HG03066 (cell line): ENCODE results near the gene PSPN.
A peak's percentile ranks its signal among the peaks of the same experiment; 100 is the strongest.
"Not testable (repeated sequence)": the region's sequence is repeated elsewhere in the genome, so short reads cannot be mapped to it uniquely, and the experiment has no call there.

ENCODE experiments used
- ATAC-seq: cut with Tn5 transposase; IDR thresholded peaks from one replicate; pipeline ENCODE4 v1.9.1; 2021; ENCODE audit warnings: low read depth; ENCODE audit not compliant: unreplicated experiment

The PSPN gene

DNA sequence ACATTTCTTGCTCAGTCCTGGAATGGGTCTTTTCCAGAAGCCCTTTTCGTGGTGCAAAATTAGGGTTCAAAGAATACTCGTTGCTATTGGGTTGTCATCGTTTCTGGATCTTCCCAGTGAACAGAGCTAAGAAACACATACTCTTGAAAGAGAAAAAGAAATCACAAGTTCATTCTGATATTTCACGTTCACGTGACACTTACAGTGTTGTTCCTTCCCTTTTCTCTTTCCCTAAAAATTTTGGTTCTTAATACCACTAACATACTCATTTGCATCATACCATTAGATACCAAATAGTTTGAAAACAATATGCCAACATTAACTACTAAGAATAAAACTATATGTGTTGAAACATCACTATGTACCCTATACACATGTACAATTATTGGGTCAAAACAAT, 30.7 kb upstream of the PSPN start:
- no peak for ATAC-seq

DNA sequence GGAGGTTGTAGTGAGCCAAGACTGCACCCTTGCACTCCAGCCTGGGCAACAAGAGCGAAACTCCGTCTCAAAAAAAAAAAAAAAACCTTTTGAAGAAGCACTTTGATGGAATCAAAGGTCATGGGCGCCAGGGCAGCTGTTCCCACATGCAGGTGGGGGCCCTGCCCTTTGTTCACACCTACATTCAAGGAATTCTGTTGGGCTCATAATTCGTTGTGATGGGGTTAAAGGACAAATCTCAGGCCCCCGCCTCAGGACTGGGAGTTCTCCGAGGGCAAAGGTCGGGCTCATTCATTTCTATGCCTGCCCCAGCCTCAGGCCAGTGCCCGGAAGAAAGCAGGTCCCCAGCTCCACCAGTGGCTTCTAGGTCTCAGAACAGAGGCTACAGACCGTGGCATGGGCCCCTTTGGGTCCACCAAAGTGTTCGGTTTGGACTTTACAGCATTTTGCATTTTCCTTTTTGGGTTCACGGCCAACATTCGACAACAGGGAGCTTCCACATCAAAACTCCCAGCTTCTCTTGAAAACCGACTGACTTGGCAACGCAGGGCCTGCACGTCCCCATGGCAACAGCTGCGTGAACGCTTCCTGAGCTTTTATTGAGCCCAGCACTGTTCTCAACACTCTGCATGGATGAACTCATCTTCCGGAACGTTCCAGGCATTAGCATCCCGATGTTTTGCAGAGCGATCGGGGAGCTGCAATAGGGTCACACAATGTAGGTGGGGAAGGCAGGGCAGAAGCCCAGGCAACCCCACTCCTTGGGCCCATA, 27.3 kb upstream of the PSPN start:
- ATAC-seq, result no peak

DNA sequence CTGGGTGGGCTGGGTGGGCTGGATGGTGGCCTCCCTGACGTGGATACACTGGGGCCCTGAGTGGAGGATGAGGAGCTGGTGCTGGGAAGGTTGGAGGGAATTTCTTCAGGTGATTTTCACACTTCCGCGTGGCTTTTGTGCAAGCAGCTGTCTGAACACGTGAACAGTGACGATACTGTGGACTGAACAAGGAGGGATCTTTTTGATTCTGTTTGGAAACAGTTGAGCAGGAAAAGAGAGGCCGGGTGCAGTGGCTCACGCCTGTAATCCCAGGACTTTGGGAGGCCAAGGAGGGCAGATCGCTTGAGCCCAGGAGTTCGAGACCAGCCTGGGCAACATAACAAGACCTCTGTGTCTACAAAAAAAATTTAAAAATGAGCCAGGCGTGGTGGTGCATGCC, 26.3 kb upstream of the PSPN start:
- no peak for ATAC-seq

DNA sequence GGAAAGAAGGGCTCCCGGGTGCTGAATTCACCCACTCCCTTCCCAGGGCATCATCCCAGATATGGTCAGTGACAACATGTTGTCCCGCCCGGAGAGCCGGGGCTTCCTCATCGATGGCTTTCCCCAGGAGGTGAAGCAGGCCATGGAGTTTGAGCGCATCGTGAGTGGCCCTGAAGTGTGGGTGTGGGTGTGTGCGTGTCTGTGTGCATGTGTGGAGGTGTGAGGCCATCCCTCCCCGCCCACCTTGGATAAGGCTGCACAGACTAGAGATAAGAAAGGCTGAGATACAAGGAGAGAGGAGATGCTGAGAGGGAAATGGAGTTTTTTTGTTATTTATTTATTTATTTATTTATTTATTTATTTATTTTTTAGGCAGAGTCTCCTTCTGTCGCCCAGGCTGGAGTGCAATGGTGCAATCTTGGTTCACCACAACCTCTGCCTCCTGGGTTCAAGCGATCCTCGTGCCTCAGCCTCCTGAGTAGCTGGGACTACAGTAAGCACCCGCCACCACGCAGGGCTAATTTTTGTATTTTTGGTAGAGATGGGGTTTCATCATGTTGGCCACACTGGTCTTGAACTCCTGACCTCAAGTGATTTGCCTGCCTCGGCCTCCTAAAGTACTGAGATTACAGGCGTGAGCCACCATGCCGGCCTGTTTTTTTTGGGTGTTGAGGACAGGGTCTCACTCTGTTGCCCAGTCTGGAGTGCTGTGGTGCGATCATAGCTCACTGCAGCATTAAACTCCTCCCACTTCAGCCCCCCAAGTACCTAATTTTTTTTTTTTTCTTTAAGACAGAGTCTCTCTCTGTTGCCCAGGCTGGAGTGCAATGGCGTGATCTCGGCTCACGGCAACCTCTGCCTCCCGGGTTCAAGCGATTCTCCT, 24.6 kb upstream of the PSPN start:
- ATAC-seq, result not testable (repeated sequence)

DNA sequence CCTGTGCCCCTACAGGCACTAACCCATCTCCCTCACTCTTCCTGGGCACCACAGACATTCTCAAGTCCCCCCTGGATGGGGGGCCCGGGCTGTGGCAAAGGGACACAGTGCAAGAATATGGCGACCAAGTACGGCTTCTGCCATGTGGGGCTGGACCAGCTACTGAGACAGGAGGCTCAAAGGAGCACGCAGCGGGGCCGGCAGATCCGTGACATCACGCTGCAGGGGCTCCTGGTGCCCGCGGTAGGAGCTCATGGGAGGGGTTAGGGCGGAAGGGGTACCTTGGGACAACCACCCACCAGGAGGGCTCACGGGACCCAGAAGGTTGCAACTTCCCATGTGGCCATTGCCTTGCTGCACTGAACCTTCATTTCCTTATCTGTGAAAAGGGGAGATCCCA, 20.6 kb upstream of the PSPN start:
- no peak for ATAC-seq

DNA sequence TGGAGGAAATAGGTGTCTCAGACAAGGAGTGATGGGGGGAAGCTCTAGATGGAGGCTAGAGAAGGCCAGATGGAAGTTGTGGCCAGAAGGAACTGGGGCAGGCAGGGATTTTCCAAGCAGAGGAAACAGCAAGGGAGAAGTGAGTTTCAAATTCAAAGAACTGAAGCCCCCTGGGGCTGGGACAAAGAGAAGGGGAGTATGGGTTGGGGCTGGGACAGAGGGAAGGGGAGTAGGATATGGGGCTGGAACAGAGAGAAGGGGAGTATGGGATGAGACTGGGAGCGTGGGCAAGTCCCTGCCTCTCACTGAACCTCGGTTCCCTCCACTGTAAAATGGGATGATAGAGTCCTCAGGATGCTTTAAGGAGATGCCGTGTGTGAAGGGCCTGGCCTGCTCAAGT, 19.1 kb upstream of the PSPN start:
- ATAC-seq, result no peak

DNA sequence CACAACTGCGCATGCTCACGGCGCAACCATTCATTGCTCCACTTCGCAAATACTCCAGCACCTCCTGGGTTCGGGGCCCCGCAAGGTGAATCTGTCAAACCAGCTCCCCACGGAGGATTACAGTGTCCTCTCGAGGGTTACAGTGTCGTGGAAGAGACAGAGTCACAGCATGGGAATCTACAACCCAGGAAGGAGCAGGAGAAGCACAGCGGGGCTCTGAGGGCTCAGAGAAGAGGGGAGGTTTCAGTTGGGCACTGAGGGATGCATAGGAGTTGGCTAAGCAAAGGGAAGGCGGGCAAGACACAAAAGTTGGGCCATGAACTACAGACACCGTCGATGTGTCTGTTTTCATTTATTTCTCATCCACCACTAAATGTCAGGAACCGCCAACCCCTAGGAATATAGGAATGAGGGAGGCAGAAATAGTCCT, 18.3 kb upstream of the PSPN start:
- ATAC-seq, result peak; percentile 22

DNA sequence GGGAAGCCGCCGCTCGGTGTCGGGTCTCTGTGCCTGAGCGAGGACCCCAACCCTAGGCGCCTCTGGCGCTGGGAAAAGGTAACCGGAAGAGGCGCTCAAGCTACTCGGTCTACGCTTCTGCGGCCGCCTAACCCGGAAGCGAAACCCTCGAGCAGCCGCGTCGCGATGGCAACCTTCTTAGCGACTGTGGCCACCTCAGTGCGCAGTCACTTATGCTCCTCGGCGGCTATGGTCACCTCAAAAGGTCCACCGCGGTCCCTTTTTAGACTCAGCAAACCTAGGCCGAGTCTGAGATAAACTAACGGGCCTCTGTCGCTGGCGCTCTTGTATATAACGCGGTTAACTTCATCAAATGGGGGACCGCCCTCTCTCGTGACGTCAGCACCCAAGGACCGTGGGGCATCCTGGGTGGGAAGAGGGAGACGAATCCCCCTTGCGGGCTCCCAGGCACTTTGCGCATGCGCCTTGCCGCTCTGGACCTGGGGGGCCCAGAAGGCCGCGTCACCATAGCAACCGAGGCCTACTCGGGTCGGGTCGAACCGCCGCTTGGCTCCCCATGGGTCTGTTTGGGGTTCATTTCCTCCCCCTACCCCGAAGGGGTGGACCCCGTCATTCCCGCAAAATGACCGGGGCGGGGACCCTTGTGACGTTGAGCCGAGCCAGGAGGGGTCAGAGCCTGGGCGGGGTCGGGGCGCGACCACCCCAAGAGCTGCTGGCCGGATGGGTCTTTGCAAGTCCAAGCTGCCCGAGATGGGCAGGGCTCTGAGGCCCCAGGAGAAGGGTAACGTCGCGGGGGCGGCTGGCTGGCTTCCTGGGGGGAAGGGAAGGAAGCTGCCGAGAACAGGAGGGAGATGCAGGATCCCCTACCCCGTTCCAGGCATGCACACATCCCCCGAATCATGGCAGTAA, 17.6 kb upstream of the PSPN start, which contains the start of gene GTF2F1:
GTF2F1 (minus strand) TSS at position 91 of the 909 bp plus-strand sequence. CDS start 169 bp downstream, outside the sequence.
- peak; percentile 77 for ATAC-seq

DNA sequence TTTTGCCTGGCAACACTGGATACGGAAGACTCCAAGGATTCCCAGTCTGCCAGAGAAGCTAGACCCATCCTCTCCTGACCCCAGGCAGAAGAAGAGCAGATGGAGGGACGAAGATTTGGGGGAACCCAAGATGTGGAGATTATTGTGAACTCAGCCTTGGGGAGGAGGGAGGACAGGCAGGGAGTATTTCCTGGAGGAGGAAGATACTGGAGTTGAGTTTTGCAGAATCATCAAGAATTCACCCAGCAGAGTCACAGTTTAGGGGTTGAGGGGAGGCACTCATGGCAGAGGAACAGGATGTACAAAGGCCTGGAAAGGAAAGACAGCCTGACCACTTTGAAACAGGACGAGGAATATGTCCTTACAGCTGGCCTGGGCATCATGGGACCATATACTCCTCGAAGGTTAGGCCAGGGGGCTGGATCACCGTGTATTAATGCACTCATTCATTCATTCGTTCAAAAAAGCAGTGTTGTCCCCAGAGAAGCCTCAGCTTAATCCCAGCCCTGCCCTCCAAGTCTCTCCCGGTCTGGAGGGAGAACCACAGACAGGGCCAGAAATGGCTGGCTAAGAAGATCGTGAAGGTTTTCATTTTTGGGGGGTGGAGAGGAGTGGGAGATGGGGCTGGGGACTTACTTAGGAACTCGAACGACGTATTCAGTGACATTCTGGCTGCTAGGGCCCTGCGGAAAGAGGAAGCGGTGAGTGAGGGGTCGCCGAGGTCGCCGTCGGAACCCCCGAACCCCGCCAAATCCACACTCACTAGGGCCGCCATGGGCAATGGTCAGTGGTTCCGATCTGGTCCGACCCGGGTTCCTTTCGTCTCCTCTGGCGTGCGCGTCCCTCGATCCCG, 16.7 kb upstream of the PSPN start:
- no peak for ATAC-seq

DNA sequence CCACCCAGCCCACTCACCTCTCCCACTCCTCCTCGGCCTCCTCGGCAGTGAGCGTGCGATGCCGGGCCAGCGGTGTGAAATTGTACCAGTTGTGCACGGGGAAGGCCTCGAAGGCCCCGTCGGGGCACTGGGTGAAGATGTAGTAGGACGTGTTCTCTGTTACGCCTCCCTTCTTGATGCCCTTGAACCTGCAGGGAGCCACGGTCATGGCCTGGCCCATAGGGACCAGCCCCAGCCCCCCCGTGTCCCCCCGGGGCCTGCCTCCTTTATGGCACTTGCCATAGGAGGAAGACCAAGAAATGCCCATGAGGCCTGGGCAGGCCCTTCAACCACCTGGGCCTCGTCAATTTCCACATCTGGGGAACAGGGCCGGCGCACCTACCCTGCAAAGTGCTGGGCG, 11.6 kb upstream of the PSPN start:
- no peak for ATAC-seq

DNA sequence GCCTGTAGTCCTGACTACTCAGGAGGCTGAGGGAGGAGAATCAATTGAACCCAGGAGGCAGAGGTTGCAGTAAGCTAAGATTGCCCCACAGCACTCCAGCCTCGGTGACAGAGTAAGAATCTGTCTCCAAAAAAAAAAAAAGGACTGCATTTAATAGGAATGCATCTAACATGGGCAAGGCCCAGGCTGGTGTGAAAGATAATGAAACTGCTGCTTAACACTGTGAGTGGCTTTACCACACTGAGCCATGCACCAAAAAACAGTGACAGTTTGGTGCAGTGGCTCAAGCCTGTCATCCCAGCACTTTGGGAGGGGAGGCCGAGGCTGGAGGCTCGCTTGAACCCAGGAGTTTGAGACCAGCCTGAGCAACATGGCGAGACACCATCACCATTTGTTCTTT, 8.6 kb upstream of the PSPN start:
- no peak for ATAC-seq

DNA sequence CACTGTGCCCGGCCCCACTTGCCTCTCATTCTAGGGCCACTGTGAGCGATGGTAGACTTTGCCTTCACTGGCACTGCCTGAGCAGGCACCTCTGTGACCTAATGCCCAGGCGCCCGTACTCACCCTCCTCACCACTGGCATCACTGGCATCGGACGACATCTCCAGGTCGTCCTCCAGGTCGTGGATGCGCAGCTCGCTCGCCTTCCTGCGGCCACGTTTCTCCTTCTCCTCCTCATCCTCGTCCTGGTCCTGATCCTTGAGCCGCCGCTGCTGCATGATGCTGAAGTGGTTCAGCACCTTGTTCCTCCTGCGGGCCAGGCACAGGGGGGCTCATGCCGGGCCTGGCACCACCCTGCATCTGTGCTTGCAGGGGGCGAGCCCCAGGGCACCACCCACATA, 7.5 kb upstream of the PSPN start:
- no peak for ATAC-seq

DNA sequence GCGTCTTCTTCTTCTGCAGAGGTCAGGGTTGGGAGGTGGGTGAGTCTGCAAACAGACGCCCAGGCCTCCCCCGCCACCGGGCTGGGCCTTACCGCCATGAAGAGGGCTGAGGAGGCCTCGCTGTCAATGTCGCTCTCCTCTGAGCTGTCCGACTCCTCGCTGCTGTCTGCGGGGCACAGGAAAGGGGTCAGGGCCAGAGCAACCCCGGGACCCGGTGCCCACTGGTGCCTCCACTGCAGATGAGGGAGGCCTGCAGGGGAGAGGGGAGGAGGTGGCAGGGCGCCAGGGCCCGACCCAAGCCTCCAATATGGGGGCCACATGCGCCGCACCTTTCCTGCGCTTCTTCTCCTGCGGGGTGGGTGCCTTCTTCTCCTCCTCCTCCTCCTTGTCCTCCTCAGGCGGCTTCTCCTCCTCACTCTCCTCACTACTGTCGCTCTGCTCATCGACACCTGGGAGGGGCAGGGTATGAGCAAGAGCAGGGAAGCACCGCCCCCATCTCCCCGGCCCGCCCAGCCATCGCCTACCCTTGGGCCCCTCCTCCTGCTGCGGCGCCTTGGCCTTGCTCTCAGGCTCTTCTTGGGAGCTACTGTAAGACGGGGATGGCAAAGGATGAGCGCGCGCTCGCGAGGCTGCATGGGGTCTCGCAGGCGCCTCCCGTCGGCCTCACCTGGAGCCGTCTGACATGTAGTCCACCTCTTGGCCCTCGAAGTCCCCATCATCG, 5.5 kb upstream of the PSPN start:
- no peak for ATAC-seq

DNA sequence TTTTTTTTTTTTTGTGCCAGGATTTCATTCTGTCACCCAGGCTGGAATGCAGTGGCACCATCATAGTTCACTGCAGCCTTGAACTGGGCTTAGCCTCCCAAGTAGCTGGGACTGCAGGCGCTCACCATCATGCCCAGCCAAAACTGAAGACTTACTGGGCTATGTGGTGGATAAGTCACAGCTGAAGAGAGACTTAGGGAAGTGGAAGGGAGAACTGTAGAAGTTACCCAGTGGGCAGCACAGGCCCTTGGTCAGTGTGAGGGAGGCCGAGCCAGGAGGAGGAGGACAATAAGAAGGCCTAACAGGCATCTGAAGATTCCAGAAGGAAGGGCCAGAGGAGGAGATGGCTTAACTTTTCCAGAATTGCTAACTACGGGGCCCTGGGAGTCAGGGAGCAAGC, 4.0 kb upstream of the PSPN start:
- ATAC-seq, result no peak

DNA sequence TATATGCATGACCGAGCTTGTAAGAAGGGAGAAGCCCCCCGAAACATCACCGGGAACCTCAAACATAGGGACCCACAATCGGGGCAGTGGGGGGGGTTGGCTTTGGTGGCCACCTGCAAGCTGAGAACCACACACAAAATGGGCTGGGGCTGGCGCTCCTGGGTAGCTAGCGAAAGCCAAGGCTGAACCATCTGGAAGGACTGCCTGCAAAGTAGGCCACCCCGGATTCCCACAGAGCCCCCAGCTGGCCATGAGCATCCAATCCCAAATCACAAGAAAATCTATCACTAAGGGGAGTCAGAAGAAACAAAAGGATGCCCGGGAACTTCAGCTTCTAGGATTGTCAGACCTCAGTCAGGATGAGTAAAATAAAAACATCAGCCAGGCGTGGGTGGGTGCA, 2.8 kb upstream of the PSPN start:
- ATAC-seq, result no peak

DNA sequence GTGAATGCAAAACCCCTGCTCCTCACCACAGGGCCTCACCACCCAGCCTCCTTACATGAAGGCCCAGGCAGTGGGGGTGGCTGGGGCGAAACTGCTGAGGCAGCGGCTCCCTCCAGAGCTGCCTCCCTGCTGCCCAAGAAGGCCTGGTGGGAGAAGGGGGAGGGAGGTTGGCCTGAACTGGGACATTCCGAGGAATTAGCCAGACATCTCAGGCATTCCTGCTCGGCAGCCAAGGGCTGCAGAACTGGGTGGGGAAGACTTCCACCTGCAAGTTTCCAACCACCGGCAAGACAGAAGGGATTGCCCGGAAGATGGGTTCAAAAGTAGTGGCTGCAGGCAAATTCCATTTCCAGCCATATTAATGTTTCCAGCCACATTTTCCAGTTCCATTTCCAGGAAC, 2.3 kb upstream of the PSPN start:
- ATAC-seq, result no peak

DNA sequence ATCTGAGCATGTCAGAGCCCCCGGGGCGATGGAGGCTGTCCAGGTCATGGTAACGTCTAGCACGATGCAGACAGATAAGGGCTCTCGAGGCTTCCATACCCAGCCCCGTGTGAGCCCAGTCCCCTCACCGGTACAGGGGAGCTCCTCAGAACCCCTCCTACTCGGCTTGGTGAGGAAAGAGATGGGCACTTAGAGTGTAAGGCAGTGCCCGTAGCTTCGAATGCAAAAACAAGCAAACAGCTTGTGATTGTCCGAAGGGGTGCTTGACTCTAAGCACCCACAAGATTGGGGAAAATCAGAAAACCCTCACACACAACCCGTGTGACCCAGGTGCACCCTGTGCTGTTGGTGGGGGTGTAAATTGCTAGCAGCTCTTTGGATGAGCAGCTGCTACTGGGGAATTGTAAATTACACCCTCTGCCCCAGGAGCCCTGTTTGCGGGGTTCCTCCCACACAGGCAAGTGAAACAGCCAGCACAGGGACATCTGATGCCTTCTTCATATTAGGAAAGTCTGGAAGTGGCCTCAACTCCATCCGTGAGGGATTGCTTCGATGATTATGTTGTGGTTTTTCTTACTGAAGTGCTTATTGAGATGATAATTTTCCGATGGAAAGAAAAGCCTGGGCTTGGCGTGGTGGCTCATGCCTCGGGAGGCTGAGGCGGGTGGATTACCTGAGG, 918 bp upstream of the PSPN start:
- ATAC-seq, result no peak

DNA sequence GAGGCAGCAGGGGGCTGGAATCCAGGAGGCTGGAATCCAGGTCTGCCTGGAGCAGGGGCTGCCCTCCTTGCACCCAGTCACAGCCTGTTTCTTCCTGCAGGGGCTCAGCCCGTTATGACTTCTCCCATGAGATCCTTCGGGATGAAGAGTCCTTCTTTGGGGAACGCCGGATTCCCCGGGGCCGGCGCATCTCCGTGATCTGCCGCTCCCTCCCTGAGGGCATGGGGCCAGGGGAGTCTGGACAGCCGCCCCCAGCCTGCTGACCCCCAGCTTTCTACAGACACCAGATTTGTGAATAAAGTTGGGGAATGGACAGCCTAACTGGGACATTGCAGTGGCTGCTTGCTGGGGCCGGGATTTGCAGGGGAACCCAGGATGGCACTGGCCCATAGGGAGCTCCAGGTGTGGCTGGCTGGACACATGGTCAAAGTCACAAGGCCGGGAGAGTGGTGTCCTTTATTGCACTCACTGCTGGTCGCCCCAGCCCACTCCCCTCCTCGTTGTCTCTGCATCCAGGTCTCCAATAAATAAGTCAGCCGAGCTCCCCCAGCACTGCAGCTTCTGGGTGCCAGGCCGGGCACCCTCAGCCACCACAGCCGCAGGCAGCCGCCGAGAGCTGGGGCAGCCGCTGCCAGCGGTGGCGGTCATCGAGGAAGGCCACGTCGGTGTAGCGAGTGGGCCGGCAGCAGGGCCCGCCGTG, 872 bp downstream of the PSPN start:
- no peak for ATAC-seq
